GM19043 (cell line): ENCODE data around the gene TESMIN.

ENCODE experiments used
- ATAC-seq: cut with Tn5 transposase; IDR thresholded peaks from one replicate; pipeline ENCODE4 v1.9.1; 2021; ENCODE audit warnings: low read depth; ENCODE audit not compliant: unreplicated experiment

Gene TESMIN

GRCh38 chr11:68685656-68686380 lies 65.5 kb downstream of the TESMIN start:
- no peak for ATAC-seq

- ATAC-seq, result no peak
Measured at GRCh38 chr11:68684385-68685356, 66.6 kb downstream of the TESMIN start, which contains the start of gene GAL. GAL (plus strand) TSS chr11:68684544; CDS start chr11:68684924, 380 bp downstream.

GRCh38 chr11:68683536-68684384 lies 67.6 kb downstream of the TESMIN start:
- ATAC-seq, result no peak

- ATAC-seq, result no peak
Measured at GRCh38 chr11:68683121-68683520, 68.2 kb downstream of the TESMIN start.

GRCh38 chr11:68682531-68682961 lies 68.8 kb downstream of the TESMIN start:
- ATAC-seq, result no peak

GRCh38 chr11:68680541-68681231 lies 70.6 kb downstream of the TESMIN start:
- ATAC-seq, result no peak

- no peak for ATAC-seq
Measured at GRCh38 chr11:68678031-68678441, 73.3 kb downstream of the TESMIN start.

- no peak for ATAC-seq
Measured at GRCh38 chr11:68677432-68677831, 73.9 kb downstream of the TESMIN start.

GRCh38 chr11:68674461-68674860 lies 76.9 kb downstream of the TESMIN start:
- no peak for ATAC-seq

GRCh38 chr11:68673991-68674390 lies 77.3 kb downstream of the TESMIN start:
- no peak for ATAC-seq

- ATAC-seq, result no peak
Measured at GRCh38 chr11:68673306-68673945, 77.9 kb downstream of the TESMIN start.

- no peak for ATAC-seq
Measured at GRCh38 chr11:68670208-68670992, 80.9 kb downstream of the TESMIN start.

GRCh38 chr11:68669301-68670090 lies 81.8 kb downstream of the TESMIN start:
- ATAC-seq, result no peak

GRCh38 chr11:68667511-68668500 lies 83.5 kb downstream of the TESMIN start:
- no peak for ATAC-seq

- ATAC-seq, result no peak
Measured at GRCh38 chr11:68666849-68667248, 84.5 kb downstream of the TESMIN start.

- no peak for ATAC-seq
Measured at GRCh38 chr11:68665436-68665835, 85.9 kb downstream of the TESMIN start.

GRCh38 chr11:68664906-68665305 lies 86.4 kb downstream of the TESMIN start:
- ATAC-seq, result no peak
